ENCODE data around the gene LMAN2.
A peak's percentile ranks its signal among the peaks of the same experiment; 100 is the strongest.

LMAN2 gene

GRCh38 chr5:177351392-177352329 is at the start of gene LMAN2 (continued):
- TF ChIP-seq, protein P1, sequence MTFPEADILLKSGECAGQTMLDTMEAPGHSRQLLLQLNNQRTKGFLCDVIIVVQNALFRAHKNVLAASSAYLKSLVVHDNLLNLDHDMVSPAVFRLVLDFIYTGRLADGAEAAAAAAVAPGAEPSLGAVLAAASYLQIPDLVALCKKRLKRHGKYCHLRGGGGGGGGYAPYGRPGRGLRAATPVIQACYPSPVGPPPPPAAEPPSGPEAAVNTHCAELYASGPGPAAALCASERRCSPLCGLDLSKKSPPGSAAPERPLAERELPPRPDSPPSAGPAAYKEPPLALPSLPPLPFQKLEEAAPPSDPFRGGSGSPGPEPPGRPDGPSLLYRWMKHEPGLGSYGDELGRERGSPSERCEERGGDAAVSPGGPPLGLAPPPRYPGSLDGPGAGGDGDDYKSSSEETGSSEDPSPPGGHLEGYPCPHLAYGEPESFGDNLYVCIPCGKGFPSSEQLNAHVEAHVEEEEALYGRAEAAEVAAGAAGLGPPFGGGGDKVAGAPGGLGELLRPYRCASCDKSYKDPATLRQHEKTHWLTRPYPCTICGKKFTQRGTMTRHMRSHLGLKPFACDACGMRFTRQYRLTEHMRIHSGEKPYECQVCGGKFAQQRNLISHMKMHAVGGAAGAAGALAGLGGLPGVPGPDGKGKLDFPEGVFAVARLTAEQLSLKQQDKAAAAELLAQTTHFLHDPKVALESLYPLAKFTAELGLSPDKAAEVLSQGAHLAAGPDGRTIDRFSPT (tag by site-specific recombination; IDR thresholded peaks at IDR 0.05): no peak
- TF ChIP-seq ZNF426 (tag by site-specific recombination; IDR thresholded peaks at IDR 0.05) (no peak), ZNF239 (tag by site-specific recombination; IDR thresholded peaks at IDR 0.05) (no peak), ZNF391 (tag by site-specific recombination; IDR thresholded peaks at IDR 0.05; ENCODE audit: borderline replicate concordance, low read depth) (peak; percentile 87; the same call in 1 of the 2 replicates), ZNF146 (tag by site-specific recombination; IDR thresholded peaks at IDR 0.05) (0 out of 2 replicates have a peak, but pooled peaks have one; percentile 18), ZNF768 (tag by site-specific recombination; IDR thresholded peaks at IDR 0.05) (no peak), ZNF664 (tag by site-specific recombination; IDR thresholded peaks at IDR 0.05) (0 out of 2 replicates have a peak, but pooled peaks have one; percentile 36), ZNF350 (tag by site-specific recombination; IDR thresholded peaks at IDR 0.05) (no peak), ZNF624 (tag by site-specific recombination; IDR thresholded peaks at IDR 0.05) (no peak), ZBTB48 (tag by site-specific recombination; IDR thresholded peaks at IDR 0.05) (peak; percentile 48), PRDM6 (tag by site-specific recombination; IDR thresholded peaks at IDR 0.05) (no peak), ZSCAN30 (tag by site-specific recombination; IDR thresholded peaks at IDR 0.05) (peak; percentile 91), ZNF10 (tag by site-specific recombination; IDR thresholded peaks at IDR 0.05) (peak; percentile 51; the same call in 1 of the 2 replicates), TCF7L2 (IDR thresholded peaks at IDR 0.05; ENCODE audit: borderline replicate concordance, low read depth, low read length) (no peak), ZNF514 (tag by site-specific recombination; IDR thresholded peaks at IDR 0.05) (no peak), ZNF341 (tag by site-specific recombination; IDR thresholded peaks at IDR 0.05; ENCODE audit: low read depth) (peak; percentile 100), HOXA7 (CRISPR knock-in tag; IDR thresholded peaks at IDR 0.05; ENCODE audit: borderline replicate concordance) (no peak), ZNF548 (tag by site-specific recombination; IDR thresholded peaks at IDR 0.05) (no peak), ZNF561 (tag by site-specific recombination; IDR thresholded peaks at IDR 0.05; ENCODE audit: borderline replicate concordance) (peak; percentile 92; the same call in 1 of the 2 replicates), ZNF558 (tag by site-specific recombination; IDR thresholded peaks at IDR 0.05) (0 out of 2 replicates have a peak, but pooled peaks have one; percentile 26), ZSCAN16 (tag by site-specific recombination; IDR thresholded peaks at IDR 0.05) (no peak), SALL2 (tag by site-specific recombination; IDR thresholded peaks at IDR 0.05; ENCODE audit: borderline replicate concordance) (no peak), ZNF280D (tag by site-specific recombination; IDR thresholded peaks at IDR 0.05) (no peak), CTCF (tag by site-specific recombination; IDR thresholded peaks at IDR 0.05) (no peak)
- TF ChIP-seq, protein P2, sequence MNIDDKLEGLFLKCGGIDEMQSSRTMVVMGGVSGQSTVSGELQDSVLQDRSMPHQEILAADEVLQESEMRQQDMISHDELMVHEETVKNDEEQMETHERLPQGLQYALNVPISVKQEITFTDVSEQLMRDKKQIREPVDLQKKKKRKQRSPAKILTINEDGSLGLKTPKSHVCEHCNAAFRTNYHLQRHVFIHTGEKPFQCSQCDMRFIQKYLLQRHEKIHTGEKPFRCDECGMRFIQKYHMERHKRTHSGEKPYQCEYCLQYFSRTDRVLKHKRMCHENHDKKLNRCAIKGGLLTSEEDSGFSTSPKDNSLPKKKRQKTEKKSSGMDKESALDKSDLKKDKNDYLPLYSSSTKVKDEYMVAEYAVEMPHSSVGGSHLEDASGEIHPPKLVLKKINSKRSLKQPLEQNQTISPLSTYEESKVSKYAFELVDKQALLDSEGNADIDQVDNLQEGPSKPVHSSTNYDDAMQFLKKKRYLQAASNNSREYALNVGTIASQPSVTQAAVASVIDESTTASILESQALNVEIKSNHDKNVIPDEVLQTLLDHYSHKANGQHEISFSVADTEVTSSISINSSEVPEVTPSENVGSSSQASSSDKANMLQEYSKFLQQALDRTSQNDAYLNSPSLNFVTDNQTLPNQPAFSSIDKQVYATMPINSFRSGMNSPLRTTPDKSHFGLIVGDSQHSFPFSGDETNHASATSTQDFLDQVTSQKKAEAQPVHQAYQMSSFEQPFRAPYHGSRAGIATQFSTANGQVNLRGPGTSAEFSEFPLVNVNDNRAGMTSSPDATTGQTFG (tag by site-specific recombination; IDR thresholded peaks at IDR 0.05; ENCODE audit: borderline replicate concordance): no peak
- TF ChIP-seq, protein P3, sequence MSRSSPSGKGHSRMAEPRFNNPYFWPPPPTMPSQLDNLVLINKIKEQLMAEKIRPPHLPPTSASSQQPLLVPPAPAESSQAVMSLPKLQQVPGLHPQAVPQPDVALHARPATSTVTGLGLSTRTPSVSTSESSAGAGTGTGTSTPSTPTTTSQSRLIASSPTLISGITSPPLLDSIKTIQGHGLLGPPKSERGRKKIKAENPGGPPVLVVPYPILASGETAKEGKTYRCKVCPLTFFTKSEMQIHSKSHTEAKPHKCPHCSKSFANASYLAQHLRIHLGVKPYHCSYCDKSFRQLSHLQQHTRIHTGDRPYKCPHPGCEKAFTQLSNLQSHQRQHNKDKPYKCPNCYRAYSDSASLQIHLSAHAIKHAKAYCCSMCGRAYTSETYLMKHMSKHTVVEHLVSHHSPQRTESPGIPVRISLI (tag by site-specific recombination; IDR thresholded peaks at IDR 0.05): no peak
